Psoas muscle (tissue), 8 donors: ENCODE results near the gene TIGD2. TPM values are rescaled to one million over a fixed set of nuclear protein-coding genes. Genes with fewer than 3 reads are reported as not detected.

Experiments used
- ATAC-seq, 4 donors: fragments of 200-7000 bp; cut with Tn5 transposase; one replicate each; pipeline ENCODE4 v1.9.1; 2020; ENCODE audit warnings: moderate library complexity in 3 of 4, mild to moderate bottlenecking in 2 of 4
- DNase-seq, 2 donors: peaks; one replicate each; pipeline ENCODE4 v3.0.0-alpha.2; 2020
- H3K27ac ChIP-seq: fragments of 200-600 bp; one replicate; pipeline ENCODE4 v1.8.0; 2022
- H3K27me3 ChIP-seq, 3 donors: fragments of 200-600 bp in 1 of 3; one replicate each; pipeline versions ENCODE4 v1.6.1 to v1.8.0; 2013 to 2022; ENCODE audit warnings: low read length in 2 of 3, mild to moderate bottlenecking in 2 of 3, moderate library complexity in 1 of 3; ENCODE audit not compliant: insufficient read depth in 3 of 3
- H3K36me3 ChIP-seq, 2 donors: fragments of 200-600 bp in 1 of 2; one replicate each; pipeline versions ENCODE4 v1.6.1 to v1.8.0; 2013 to 2022; ENCODE audit warnings: low read depth in 1 of 2, mild to moderate bottlenecking in 1 of 2, moderate library complexity in 1 of 2; ENCODE audit not compliant: insufficient read depth in 1 of 2
- H3K4me1 ChIP-seq: fragments of 200-600 bp; one replicate; pipeline ENCODE4 v1.8.0; 2022
- H3K4me3 ChIP-seq: fragments of 200-600 bp; one replicate; pipeline ENCODE4 v1.8.0; 2022; ENCODE audit warnings: mild to moderate bottlenecking
- H3K9me3 ChIP-seq: fragments of 200-600 bp; one replicate; pipeline ENCODE4 v1.8.0; 2022
- CTCF ChIP-seq: fragments of 200-600 bp; IDR thresholded peaks from one replicate; pipeline ENCODE4 v1.8.0; 2022; ENCODE audit warnings: antibody characterized with exemption
- WGBS, 3 donors: extraction: QIAGEN DNeasy Blood & Tissue Kit; methylation state at CpG; one replicate each; pipeline versions ENCODE4 v1.1.6 to v1.1.7; 2013; 5-methylcytosine and 5-hydroxymethylcytosine counted together
- intact Hi-C, 2 donors: fragments of 100-400 bp; cut with DNase I; formaldehyde crosslinking; loops; one replicate each; pipeline versions ENCODE4 v1.11.0 to v1.14.2; 2022
- polyA plus RNA-seq, 3 donors: library from polyadenylated mRNA; stranded (reverse); fragments of 200-250 nt; gene quantifications; one replicate each; pipeline ENCODE4 v1.2.3, GENCODE V29; 2013
- total RNA-seq, 4 donors: library from RNA; stranded (reverse); fragmentation: NEBNext Ultra II Directional in 2 of 4; extraction: Animal tissue kit (Norgen Biotek cat#: 25700) in 2 of 4; gene quantifications; one replicate each; pipeline versions ENCODE4 v1.2.1 to v1.2.4, GENCODE V29; 2021 to 2023
- donor health status: healthy with polysubstance abuse.
- donor health status: DM: no; HTN: no; CAD: no; lungs with moderate emphysema.
- donor health status: Bipolar disorder and iron deficiency.
- donor health status: healthy.
- donor health status: DM: yes; HTN: yes; CAD: no.
- donor health status: DM: no; HTN: no; CAD: no.
- donor health status: DM: no; HTN: no; CAD: no.
- donor health status: DM: yes; HTN: yes; CAD: no.

The TIGD2 gene
- total and polyA plus RNA-seq, 7 donors: 1.5 to 4.4 (median 2.3) TPM

GRCh38 chr4:89164400-89164799 lies 53.1 kb downstream of the TIGD2 start:
- no peaks in the 10 kb centered on the region for H3K4me1 ChIP-seq
- WGBS, 3 donors: 53 to 76% (median 62%) methylated on average over 2 of the region's 2 CpGs
- ATAC-seq: no peak
- no peak overlapping the region for H3K4me3 ChIP-seq
- DNase-seq: no peak
- peaks cover 0 to 3% (median 0%) of the 10 kb centered on the region in 3 donors for H3K27me3 ChIP-seq
- no peak overlapping the region for H3K27ac ChIP-seq
- H3K36me3 ChIP-seq: no peaks in the 10 kb centered on the region
- no peaks in the 10 kb centered on the region for H3K9me3 ChIP-seq
- intact Hi-C loops: no loop called here
- no peak for TF ChIP-seq CTCF

Other genes starting within 250 kb of the TIGD2 start
- gene FAM13A, start 54.3 kb upstream of the TIGD2 start, total RNA-seq: 10 to 100 TPM; 15.2 to 76.0 (median 35.1) TPM
- gene FAM13A, start 54.3 kb upstream of the TIGD2 start, polyA plus RNA-seq: 10 to 100 TPM in 1 of 3 donors, 1 to 10 TPM in 2; 3.8 to 10.4 (median 6.0) TPM
- gene GPRIN3, start 196.3 kb downstream of the TIGD2 start, total RNA-seq: 1 to 10 TPM; 1.2 to 3.0 (median 1.5) TPM
- gene GPRIN3, start 196.3 kb downstream of the TIGD2 start, polyA plus RNA-seq: under 1 TPM; 0.30 to 0.58 (median 0.49) TPM